SIG-M5 treated with dmso at 0.1 percent for 504 hours (cell line): ENCODE results near the gene ITFG2.
A peak's percentile ranks its signal among the peaks of the same experiment; 100 is the strongest.

Experiments
- DNase-seq: peaks from one replicate; lab custom pipeline; 2025; ENCODE audit not compliant: unreplicated experiment; lab: John Stamatoyannopoulos, UW

Gene ITFG2

GRCh38 chr12:2826721-2827515 is 14.4 kb downstream of the ITFG2 start:
- no peak for DNase-seq

GRCh38 chr12:2829275-2829674 is 16.8 kb downstream of the ITFG2 start:
- DNase-seq: no peak

GRCh38 chr12:2832550-2833127 is 20.2 kb downstream of the ITFG2 start:
- DNase-seq: no peak

GRCh38 chr12:2833327-2833726 is 20.9 kb downstream of the ITFG2 start:
- no peak for DNase-seq

GRCh38 chr12:2833810-2834209 is 21.3 kb downstream of the ITFG2 start:
- no peak for DNase-seq

GRCh38 chr12:2834581-2835491 is 22.4 kb downstream of the ITFG2 start, which contains the start of gene NRIP2:
NRIP2 (minus strand) TSS chr12:2835035; CDS start chr12:2834983, 52 bp downstream.
- no peak for DNase-seq

- DNase-seq: no peak
Measured at GRCh38 chr12:2835691-2836403, 23.4 kb downstream of the ITFG2 start.

GRCh38 chr12:2836574-2836973 is 24.1 kb downstream of the ITFG2 start:
- DNase-seq: peak; percentile 86

GRCh38 chr12:2841056-2841650 is 28.7 kb downstream of the ITFG2 start:
- no peak for DNase-seq

GRCh38 chr12:2842948-2843347 is 30.5 kb downstream of the ITFG2 start:
- no peak for DNase-seq

- no peak for DNase-seq
Measured at GRCh38 chr12:2844786-2845185, 32.3 kb downstream of the ITFG2 start.

GRCh38 chr12:2845280-2845679 is 32.8 kb downstream of the ITFG2 start:
- no peak for DNase-seq

GRCh38 chr12:2851931-2852330 is 39.5 kb downstream of the ITFG2 start:
- DNase-seq: no peak

- DNase-seq: peak; percentile 33
Measured at GRCh38 chr12:2853626-2854025, 41.2 kb downstream of the ITFG2 start.

- no peak for DNase-seq
Measured at GRCh38 chr12:2854669-2855453, 42.4 kb downstream of the ITFG2 start.

- DNase-seq: no peak
Measured at GRCh38 chr12:2855546-2855945, 43.1 kb downstream of the ITFG2 start.

- no peak for DNase-seq
Measured at GRCh38 chr12:2856051-2856450, 43.6 kb downstream of the ITFG2 start.

- no peak for DNase-seq
Measured at GRCh38 chr12:2857021-2857431, 44.6 kb downstream of the ITFG2 start, which contains the start of gene TEX52. TEX52 (minus strand) TSS chr12:2857039; CDS start chr12:2857026, 13 bp downstream.

GRCh38 chr12:2857576-2857975 is 45.1 kb downstream of the ITFG2 start:
- DNase-seq: no peak

- DNase-seq: no peak
Measured at GRCh38 chr12:2858334-2858733, 45.9 kb downstream of the ITFG2 start.
